ENCODE data around the gene DHRSX. TPM values are rescaled to one million over a fixed set of nuclear protein-coding genes. Genes with fewer than 3 reads are reported as not detected.

The DHRSX gene
- total and polyA plus RNA-seq, 3 experiments from 2014 or later, result 21.5 to 26.6 (median 25.3) TPM

- H3K9me3 ChIP-seq (ENCODE audit: low read length), result no peaks in the 10 kb centered on the region
- H3K36me3 ChIP-seq (ENCODE audit: insufficient read depth, low read length), result no peaks in the 10 kb centered on the region
- Mint-ChIP-seq H3K9me3 (peaks cover 0 to 58% (median 27%) of the 10 kb centered on the region in 5 donors), H3K4me1 (peaks cover 0 to 6% (median 5%) of the 10 kb centered on the region in 3 donors), H3K27me3 (no peaks in the 10 kb centered on the region), H3K4me3 (no peak overlapping the region), H3K36me3 (peaks cover 20 to 53% (median 46%) of the 10 kb centered on the region in 3 donors), H3K27ac (no peak overlapping the region)
- POLR2A ChIA-PET, result no interaction called here
- H3K4me1 ChIP-seq (ENCODE audit: insufficient read depth, low read length), result no peaks in the 10 kb centered on the region
- no peak overlapping the region for H3K27ac ChIP-seq (ENCODE audit: low read depth, low read length)
- H3K4me3 ChIP-seq (ENCODE audit: low read length), result no peak overlapping the region
- no peak for DNase-seq
- CTCF ChIA-PET, result no interaction called here
- no peaks in the 10 kb centered on the region for H3K27me3 ChIP-seq (ENCODE audit: insufficient read depth, low read length, poor library complexity, severe bottlenecking)
Measured at GRCh38 chrX:2228536-2228935, 272.2 kb downstream of the DHRSX start.

GRCh38 chrX:2226906-2227656 is 273.7 kb downstream of the DHRSX start:
- Histone ChIP-seq H3K4me1 (ENCODE audit: insufficient read depth, low read length) (no peaks in the 10 kb centered on the region), H3K9me3 (ENCODE audit: low read length) (no peaks in the 10 kb centered on the region), H3K4me3 (ENCODE audit: low read length) (no peak overlapping the region), H3K36me3 (ENCODE audit: insufficient read depth, low read length) (no peaks in the 10 kb centered on the region), H3K27me3 (ENCODE audit: insufficient read depth, low read length, poor library complexity, severe bottlenecking) (no peaks in the 10 kb centered on the region), H3K27ac (ENCODE audit: low read depth, low read length) (no peak overlapping the region)
- Mint-ChIP-seq H3K27ac (peak overlapping the region in 3 of 8 donors; percentile 37 to 93 (median 88)), H3K4me1 (peaks cover 0 to 6% (median 0%) of the 10 kb centered on the region in 3 donors), H3K36me3 (peaks cover 23 to 62% (median 50%) of the 10 kb centered on the region in 3 donors), H3K27me3 (no peaks in the 10 kb centered on the region), H3K9me3 (peaks cover 5 to 69% (median 41%) of the 10 kb centered on the region in 5 donors), H3K4me3 (no peak overlapping the region)
- no peak for DNase-seq
- ChIA-PET CTCF (no interaction called here), POLR2A (no interaction called here)

- peaks cover 9 to 68% (median 49%) of the 10 kb centered on the region in 5 donors for H3K9me3 Mint-ChIP-seq
- ChIA-PET POLR2A (no interaction called here), CTCF (no interaction called here)
- H3K4me3 Mint-ChIP-seq, result no peak overlapping the region
- peak overlapping the region in 1 of 8 donors; percentile 10 for H3K27ac Mint-ChIP-seq
- H3K36me3 Mint-ChIP-seq, result peaks cover 25 to 65% (median 57%) of the 10 kb centered on the region in 3 donors
- Histone ChIP-seq H3K36me3 (ENCODE audit: insufficient read depth, low read length) (no peaks in the 10 kb centered on the region), H3K4me1 (ENCODE audit: insufficient read depth, low read length) (no peaks in the 10 kb centered on the region), H3K27ac (ENCODE audit: low read depth, low read length) (no peak overlapping the region), H3K4me3 (ENCODE audit: low read length) (no peak overlapping the region), H3K27me3 (ENCODE audit: insufficient read depth, low read length, poor library complexity, severe bottlenecking) (no peaks in the 10 kb centered on the region), H3K9me3 (ENCODE audit: low read length) (no peaks in the 10 kb centered on the region)
- H3K27me3 Mint-ChIP-seq, result no peaks in the 10 kb centered on the region
- no peak for DNase-seq
- H3K4me1 Mint-ChIP-seq, result peaks cover 0 to 6% (median 0%) of the 10 kb centered on the region in 3 donors
Measured at GRCh38 chrX:2226182-2226581, 274.6 kb downstream of the DHRSX start.

- no peaks in the 10 kb centered on the region for H3K27me3 ChIP-seq (ENCODE audit: insufficient read depth, low read length, poor library complexity, severe bottlenecking)
- H3K27me3 Mint-ChIP-seq, result no peaks in the 10 kb centered on the region
- peaks cover 5% of the 10 kb centered on the region for H3K36me3 ChIP-seq (ENCODE audit: insufficient read depth, low read length)
- ChIA-PET CTCF (no interaction called here), POLR2A (no interaction called here)
- H3K36me3 Mint-ChIP-seq, result peaks cover 18 to 68% (median 62%) of the 10 kb centered on the region in 3 donors
- peaks cover 5% of the 10 kb centered on the region for H3K9me3 ChIP-seq (ENCODE audit: low read length)
- no peak for DNase-seq
- H3K9me3 Mint-ChIP-seq, result peaks cover 9 to 74% (median 61%) of the 10 kb centered on the region in 5 donors
- no peak overlapping the region for H3K4me3 ChIP-seq (ENCODE audit: low read length)
- H3K4me1 ChIP-seq (ENCODE audit: insufficient read depth, low read length), result no peaks in the 10 kb centered on the region
- H3K27ac ChIP-seq (ENCODE audit: low read depth, low read length), result no peak overlapping the region
- no peak overlapping the region for H3K27ac Mint-ChIP-seq
- peak overlapping the region in 1 of 7 donors; percentile 8 for H3K4me3 Mint-ChIP-seq
- peaks cover 0 to 6% (median 0%) of the 10 kb centered on the region in 3 donors for H3K4me1 Mint-ChIP-seq
Measured at GRCh38 chrX:2224597-2225235, 276.1 kb downstream of the DHRSX start.

GRCh38 chrX:2224161-2224560 is 276.6 kb downstream of the DHRSX start:
- Histone ChIP-seq H3K4me1 (ENCODE audit: insufficient read depth, low read length) (no peaks in the 10 kb centered on the region), H3K4me3 (ENCODE audit: low read length) (no peak overlapping the region), H3K9me3 (ENCODE audit: low read length) (peaks cover 10% of the 10 kb centered on the region), H3K27ac (ENCODE audit: low read depth, low read length) (no peak overlapping the region), H3K27me3 (ENCODE audit: insufficient read depth, low read length, poor library complexity, severe bottlenecking) (no peaks in the 10 kb centered on the region), H3K36me3 (ENCODE audit: insufficient read depth, low read length) (peaks cover 5% of the 10 kb centered on the region)
- DNase-seq, result no peak
- ChIA-PET POLR2A (no interaction called here), CTCF (no interaction called here)
- Mint-ChIP-seq H3K27me3 (no peaks in the 10 kb centered on the region), H3K4me3 (no peak overlapping the region), H3K36me3 (peaks cover 14 to 65% (median 62%) of the 10 kb centered on the region in 3 donors), H3K27ac (no peak overlapping the region), H3K9me3 (peaks cover 9 to 73% (median 62%) of the 10 kb centered on the region in 5 donors), H3K4me1 (peaks cover 0 to 6% (median 0%) of the 10 kb centered on the region in 3 donors)

- Mint-ChIP-seq H3K36me3 (peaks cover 14 to 77% (median 66%) of the 10 kb centered on the region in 3 donors), H3K9me3 (peaks cover 13 to 82% (median 78%) of the 10 kb centered on the region in 5 donors), H3K4me1 (peaks cover 0 to 6% (median 0%) of the 10 kb centered on the region in 3 donors), H3K4me3 (no peak overlapping the region), H3K27me3 (no peaks in the 10 kb centered on the region), H3K27ac (no peak overlapping the region)
- H3K4me3 ChIP-seq (ENCODE audit: low read length), result no peak overlapping the region
- POLR2A ChIA-PET, result no interaction called here
- peaks cover 5% of the 10 kb centered on the region for H3K36me3 ChIP-seq (ENCODE audit: insufficient read depth, low read length)
- H3K9me3 ChIP-seq (ENCODE audit: low read length), result peaks cover 12% of the 10 kb centered on the region
- no peak overlapping the region for H3K27ac ChIP-seq (ENCODE audit: low read depth, low read length)
- no peaks in the 10 kb centered on the region for H3K27me3 ChIP-seq (ENCODE audit: insufficient read depth, low read length, poor library complexity, severe bottlenecking)
- DNase-seq, result no peak
- H3K4me1 ChIP-seq (ENCODE audit: insufficient read depth, low read length), result no peaks in the 10 kb centered on the region
- CTCF ChIA-PET, result no interaction called here
Measured at GRCh38 chrX:2220829-2221567, 279.8 kb downstream of the DHRSX start.

- no peak overlapping the region for H3K4me3 ChIP-seq (ENCODE audit: low read length)
- ChIA-PET POLR2A (no interaction called here), CTCF (no interaction called here)
- H3K36me3 ChIP-seq (ENCODE audit: insufficient read depth, low read length), result peaks cover 5% of the 10 kb centered on the region
- Mint-ChIP-seq H3K9me3 (peaks cover 14 to 81% (median 76%) of the 10 kb centered on the region in 5 donors), H3K27ac (no peak overlapping the region), H3K4me1 (peaks cover 0 to 2% (median 0%) of the 10 kb centered on the region in 3 donors), H3K36me3 (peaks cover 14 to 72% (median 61%) of the 10 kb centered on the region in 3 donors), H3K4me3 (no peak overlapping the region), H3K27me3 (no peaks in the 10 kb centered on the region)
- no peak for DNase-seq
- peaks cover 12% of the 10 kb centered on the region for H3K9me3 ChIP-seq (ENCODE audit: low read length)
- H3K27ac ChIP-seq (ENCODE audit: low read depth, low read length), result no peak overlapping the region
- H3K4me1 ChIP-seq (ENCODE audit: insufficient read depth, low read length), result no peaks in the 10 kb centered on the region
- no peaks in the 10 kb centered on the region for H3K27me3 ChIP-seq (ENCODE audit: insufficient read depth, low read length, poor library complexity, severe bottlenecking)
Measured at GRCh38 chrX:2220296-2220695, 280.5 kb downstream of the DHRSX start.
